Activated gamma-delta T cell treated with Interleukin-2 at 50 U/mL for 16 hours (primary cell): ENCODE data around the gene CACNA2D1.

ENCODE experiments used
- DNase-seq: peaks from one replicate; pipeline ENCODE4 v3.0.0-alpha.2; 2020

Gene CACNA2D1

GRCh38 chr7:82270870-82271269 is 172.7 kb downstream of the CACNA2D1 start:
- no peak for DNase-seq

GRCh38 chr7:82268632-82269031 is 174.9 kb downstream of the CACNA2D1 start:
- no peak for DNase-seq

GRCh38 chr7:82266081-82266480 is 177.5 kb downstream of the CACNA2D1 start:
- DNase-seq, result no peak

GRCh38 chr7:82264783-82265305 is 178.7 kb downstream of the CACNA2D1 start:
- DNase-seq, result no peak

- no peak for DNase-seq
Measured at GRCh38 chr7:82263920-82264782, 179.4 kb downstream of the CACNA2D1 start.

GRCh38 chr7:82258181-82258580 is 185.4 kb downstream of the CACNA2D1 start:
- no peak for DNase-seq

GRCh38 chr7:82257118-82257695 is 186.4 kb downstream of the CACNA2D1 start:
- no peak for DNase-seq

- no peak for DNase-seq
Measured at GRCh38 chr7:82255706-82256105, 187.9 kb downstream of the CACNA2D1 start.

- no peak for DNase-seq
Measured at GRCh38 chr7:82250598-82250997, 193.0 kb downstream of the CACNA2D1 start.

GRCh38 chr7:82249979-82250378 is 193.6 kb downstream of the CACNA2D1 start:
- no peak for DNase-seq

GRCh38 chr7:82247814-82248433 is 195.7 kb downstream of the CACNA2D1 start:
- DNase-seq, result no peak

GRCh38 chr7:82244947-82245517 is 198.5 kb downstream of the CACNA2D1 start:
- no peak for DNase-seq

GRCh38 chr7:82241356-82241755 is 202.2 kb downstream of the CACNA2D1 start:
- no peak for DNase-seq

- no peak for DNase-seq
Measured at GRCh38 chr7:82235713-82236112, 207.9 kb downstream of the CACNA2D1 start.

- no peak for DNase-seq
Measured at GRCh38 chr7:82234457-82235049, 209.0 kb downstream of the CACNA2D1 start.

GRCh38 chr7:82230811-82231581 is 212.6 kb downstream of the CACNA2D1 start:
- DNase-seq, result no peak

- no peak for DNase-seq
Measured at GRCh38 chr7:82229164-82229563, 214.4 kb downstream of the CACNA2D1 start.

GRCh38 chr7:82226191-82226590 is 217.4 kb downstream of the CACNA2D1 start:
- no peak for DNase-seq

GRCh38 chr7:82224529-82224928 is 219.0 kb downstream of the CACNA2D1 start:
- no peak for DNase-seq

- no peak for DNase-seq
Measured at GRCh38 chr7:82223580-82223979, 220.0 kb downstream of the CACNA2D1 start.

GRCh38 chr7:82221152-82221674 is 222.4 kb downstream of the CACNA2D1 start:
- no peak for DNase-seq

- DNase-seq, result no peak
Measured at GRCh38 chr7:82212466-82212865, 231.1 kb downstream of the CACNA2D1 start.
